Smooth muscle cell of the pulmonary artery (primary cell): ENCODE results near the gene AMBRA1. TPM values are rescaled to one million over a fixed set of nuclear protein-coding genes. Genes with fewer than 3 reads are reported as not detected.

Experiments used
- total RNA-seq: library from RNA; depleted of rRNA; stranded (reverse); fragments of >200 nt; gene quantifications from 2 replicates; pipeline ENCODE4 v1.2.3, GENCODE V29; 2014

AMBRA1 gene, protein sequence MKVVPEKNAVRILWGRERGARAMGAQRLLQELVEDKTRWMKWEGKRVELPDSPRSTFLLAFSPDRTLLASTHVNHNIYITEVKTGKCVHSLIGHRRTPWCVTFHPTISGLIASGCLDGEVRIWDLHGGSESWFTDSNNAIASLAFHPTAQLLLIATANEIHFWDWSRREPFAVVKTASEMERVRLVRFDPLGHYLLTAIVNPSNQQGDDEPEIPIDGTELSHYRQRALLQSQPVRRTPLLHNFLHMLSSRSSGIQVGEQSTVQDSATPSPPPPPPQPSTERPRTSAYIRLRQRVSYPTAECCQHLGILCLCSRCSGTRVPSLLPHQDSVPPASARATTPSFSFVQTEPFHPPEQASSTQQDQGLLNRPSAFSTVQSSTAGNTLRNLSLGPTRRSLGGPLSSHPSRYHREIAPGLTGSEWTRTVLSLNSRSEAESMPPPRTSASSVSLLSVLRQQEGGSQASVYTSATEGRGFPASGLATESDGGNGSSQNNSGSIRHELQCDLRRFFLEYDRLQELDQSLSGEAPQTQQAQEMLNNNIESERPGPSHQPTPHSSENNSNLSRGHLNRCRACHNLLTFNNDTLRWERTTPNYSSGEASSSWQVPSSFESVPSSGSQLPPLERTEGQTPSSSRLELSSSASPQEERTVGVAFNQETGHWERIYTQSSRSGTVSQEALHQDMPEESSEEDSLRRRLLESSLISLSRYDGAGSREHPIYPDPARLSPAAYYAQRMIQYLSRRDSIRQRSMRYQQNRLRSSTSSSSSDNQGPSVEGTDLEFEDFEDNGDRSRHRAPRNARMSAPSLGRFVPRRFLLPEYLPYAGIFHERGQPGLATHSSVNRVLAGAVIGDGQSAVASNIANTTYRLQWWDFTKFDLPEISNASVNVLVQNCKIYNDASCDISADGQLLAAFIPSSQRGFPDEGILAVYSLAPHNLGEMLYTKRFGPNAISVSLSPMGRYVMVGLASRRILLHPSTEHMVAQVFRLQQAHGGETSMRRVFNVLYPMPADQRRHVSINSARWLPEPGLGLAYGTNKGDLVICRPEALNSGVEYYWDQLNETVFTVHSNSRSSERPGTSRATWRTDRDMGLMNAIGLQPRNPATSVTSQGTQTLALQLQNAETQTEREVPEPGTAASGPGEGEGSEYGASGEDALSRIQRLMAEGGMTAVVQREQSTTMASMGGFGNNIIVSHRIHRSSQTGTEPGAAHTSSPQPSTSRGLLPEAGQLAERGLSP (N-terminal part only)
- total RNA-seq = 22.6 and 25.2 TPM in 2 replicates

GRCh38 chr11:46593550-46594373, at the start of gene AMBRA1:
AMBRA1 (minus strand) TSS chr11:46594023; CDS start chr11:46548380, 45,643 bp downstream.

DNA sequence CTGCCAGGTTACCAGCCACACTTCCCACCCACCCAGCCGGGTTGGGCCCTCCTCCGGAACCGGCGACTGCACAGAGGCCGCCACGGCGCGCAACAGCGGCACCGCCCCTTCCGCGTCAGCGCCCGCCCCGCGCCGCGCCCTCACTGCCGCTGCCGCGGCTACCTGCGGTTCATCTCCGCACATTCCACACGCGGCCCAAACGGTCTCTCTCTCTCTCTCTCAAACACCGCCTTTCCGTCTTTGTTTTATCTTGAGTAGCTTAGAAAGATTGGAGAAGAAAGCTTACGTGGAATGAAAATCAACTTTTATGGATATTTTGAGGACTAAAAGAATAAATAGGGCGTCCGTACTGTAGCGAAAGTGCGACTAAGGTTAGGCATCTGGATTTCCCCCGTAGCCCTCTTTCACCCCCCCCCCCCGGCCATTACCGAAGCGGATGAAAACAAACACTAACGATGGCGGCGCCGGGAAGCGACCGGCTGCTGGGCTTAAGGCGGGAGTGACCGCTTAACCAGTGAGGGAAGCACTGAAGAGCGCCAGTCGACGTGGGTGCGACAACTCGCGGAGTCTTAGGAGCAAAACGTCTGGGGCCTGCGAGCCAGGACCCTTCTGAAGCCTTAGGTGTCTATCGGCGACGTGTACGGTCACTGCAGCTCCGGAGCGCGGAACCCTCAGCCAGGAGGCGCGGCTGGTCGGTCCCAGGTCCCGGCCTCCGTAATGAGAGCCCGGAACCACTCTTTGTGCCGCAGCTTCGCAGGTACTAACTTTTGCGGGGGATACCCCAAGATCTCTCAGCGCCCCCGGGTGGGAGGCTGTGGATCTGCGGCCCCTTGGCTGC, 23.5 kb upstream of the AMBRA1 start, which contains the start of the genes ATG13 and HARBI1:
Gene ATG13, plus strand, starts transcription at position 420 of the 838 bp plus-strand sequence. CDS start 26,739 bp downstream, outside the sequence.
Gene HARBI1, minus strand, starts transcription at position 94 of the 838 bp plus-strand sequence. CDS start 990 bp downstream, outside the sequence.

GRCh38 chr11:46391578-46392420, 202.0 kb downstream of the AMBRA1 start, which contains the start of gene CHRM4:
CHRM4 (minus strand) TSS chr11:46391776; CDS start chr11:46386557, 5,219 bp downstream.

DNA sequence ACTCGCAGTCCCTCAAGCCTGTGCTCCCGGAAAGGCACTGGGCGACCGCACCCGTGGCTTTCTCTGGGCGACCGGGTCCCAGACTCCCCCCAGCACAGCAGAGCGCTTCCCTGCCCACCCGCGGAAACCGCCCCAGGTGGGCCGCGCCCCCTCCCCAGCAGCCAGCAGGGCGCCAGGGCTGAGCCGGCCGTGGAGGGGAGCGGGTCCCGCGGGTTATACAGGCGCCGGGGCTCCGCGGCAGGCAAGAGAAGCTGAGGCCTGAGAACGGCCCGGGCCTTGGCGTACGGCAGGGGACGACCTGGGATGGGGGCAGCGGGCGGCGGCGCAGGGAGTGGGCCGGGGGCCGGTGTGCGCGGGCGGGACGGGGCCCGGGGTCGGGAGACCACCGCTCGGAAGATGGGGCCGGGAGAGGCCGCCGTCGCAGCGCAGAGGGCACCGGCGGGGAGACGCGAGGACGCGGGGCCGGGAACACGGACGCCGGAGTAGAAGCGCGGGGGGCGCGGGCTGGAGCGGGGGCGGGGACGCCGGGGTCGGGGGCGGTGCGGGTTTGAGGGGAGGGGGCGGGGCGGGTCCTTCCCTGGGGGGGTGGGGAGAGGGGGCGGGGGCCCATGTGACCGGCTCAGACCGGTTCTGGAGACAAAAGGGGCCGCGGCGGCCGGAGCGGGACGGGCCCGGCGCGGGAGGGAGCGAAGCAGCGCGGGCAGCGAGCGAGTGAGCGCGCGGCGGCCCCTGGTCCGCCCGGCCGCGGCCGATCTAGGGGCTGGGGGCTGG, 212.6 kb downstream of the AMBRA1 start, which contains the start of gene MDK:
Gene MDK, plus strand, starts transcription at position 622 of the 771 bp plus-strand sequence. CDS start 389 bp downstream, outside the sequence.

GRCh38 chr11:46346886-46347636, 246.8 kb downstream of the AMBRA1 start, which contains the start of gene DGKZ:
DGKZ (plus strand) TSS chr11:46347463; CDS start chr11:46347660, 197 bp downstream.

Other genes with a start within 250 kb of the AMBRA1 start
- 36.6 and 43.2 TPM in 2 replicates for gene DGKZ, start 246.6 kb downstream of the AMBRA1 start, total RNA-seq
- 9.6 and 24.3 TPM in 2 replicates for gene MDK, start 212.4 kb downstream of the AMBRA1 start, total RNA-seq
- 0.07 and 0.23 TPM in 2 replicates for gene CHRM4, start 202.2 kb downstream of the AMBRA1 start, total RNA-seq
- gene HARBI1, start 23.2 kb upstream of the AMBRA1 start, total RNA-seq = 3.8 and 4.6 TPM in 2 replicates
- gene ATG13, start 23.5 kb upstream of the AMBRA1 start, total RNA-seq = 91.4 and 98.3 TPM in 2 replicates
- 81.7 and 86.8 TPM in 2 replicates for gene ARHGAP1, start 106.6 kb upstream of the AMBRA1 start, total RNA-seq
- 6.5 and 10.1 TPM in 2 replicates for gene ZNF408, start 107.0 kb upstream of the AMBRA1 start, total RNA-seq
- gene F2, start 125.2 kb upstream of the AMBRA1 start, total RNA-seq = not detected in 2 replicates